Stromal cell of bone marrow (primary cell): ENCODE data around the gene CDX2.

Experiments used
- DNase-seq: peaks from one replicate; pipeline ENCODE4 v3.0.0-alpha.2; 2012; ENCODE audit warnings: low read depth

Gene CDX2

GRCh38 chr13:27978301-27978968 lies 9.3 kb upstream of the CDX2 start:
- no peak for DNase-seq

GRCh38 chr13:27977476-27978300 lies 8.6 kb upstream of the CDX2 start:
- no peak for DNase-seq

- no peak for DNase-seq
Observed at GRCh38 chr13:27976362-27977091, 7.4 kb upstream of the CDX2 start.

GRCh38 chr13:27975564-27976361 lies 6.6 kb upstream of the CDX2 start:
- no peak for DNase-seq

GRCh38 chr13:27973961-27974662 lies 5.0 kb upstream of the CDX2 start:
- no peak for DNase-seq

GRCh38 chr13:27973291-27973690 lies 4.2 kb upstream of the CDX2 start:
- DNase-seq, result no peak

- no peak for DNase-seq
Observed at GRCh38 chr13:27972478-27972820, 3.3 kb upstream of the CDX2 start.

- no peak for DNase-seq
Observed at GRCh38 chr13:27971776-27972477, 2.8 kb upstream of the CDX2 start.

- no peak for DNase-seq
Observed at GRCh38 chr13:27971236-27971645, 2.1 kb upstream of the CDX2 start.

GRCh38 chr13:27970382-27971235 lies 1.5 kb upstream of the CDX2 start:
- DNase-seq, result no peak

- DNase-seq, result no peak
Observed at GRCh38 chr13:27969866-27970229, 733 bp upstream of the CDX2 start.

- no peak for DNase-seq
Observed at GRCh38 chr13:27968316-27969081, 616 bp downstream of the CDX2 start.

GRCh38 chr13:27967736-27968315 lies 1.3 kb downstream of the CDX2 start:
- no peak for DNase-seq

GRCh38 chr13:27967203-27967735 lies 1.8 kb downstream of the CDX2 start:
- DNase-seq, result no peak

- DNase-seq, result no peak
Observed at GRCh38 chr13:27966641-27967202, 2.4 kb downstream of the CDX2 start.

GRCh38 chr13:27965740-27966640 lies 3.1 kb downstream of the CDX2 start:
- no peak for DNase-seq

GRCh38 chr13:27965343-27965739 lies 3.8 kb downstream of the CDX2 start:
- no peak for DNase-seq
